ENCODE data around the gene ANP32E.
A peak's percentile ranks its signal among the peaks of the same experiment; 100 is the strongest.

DNA sequence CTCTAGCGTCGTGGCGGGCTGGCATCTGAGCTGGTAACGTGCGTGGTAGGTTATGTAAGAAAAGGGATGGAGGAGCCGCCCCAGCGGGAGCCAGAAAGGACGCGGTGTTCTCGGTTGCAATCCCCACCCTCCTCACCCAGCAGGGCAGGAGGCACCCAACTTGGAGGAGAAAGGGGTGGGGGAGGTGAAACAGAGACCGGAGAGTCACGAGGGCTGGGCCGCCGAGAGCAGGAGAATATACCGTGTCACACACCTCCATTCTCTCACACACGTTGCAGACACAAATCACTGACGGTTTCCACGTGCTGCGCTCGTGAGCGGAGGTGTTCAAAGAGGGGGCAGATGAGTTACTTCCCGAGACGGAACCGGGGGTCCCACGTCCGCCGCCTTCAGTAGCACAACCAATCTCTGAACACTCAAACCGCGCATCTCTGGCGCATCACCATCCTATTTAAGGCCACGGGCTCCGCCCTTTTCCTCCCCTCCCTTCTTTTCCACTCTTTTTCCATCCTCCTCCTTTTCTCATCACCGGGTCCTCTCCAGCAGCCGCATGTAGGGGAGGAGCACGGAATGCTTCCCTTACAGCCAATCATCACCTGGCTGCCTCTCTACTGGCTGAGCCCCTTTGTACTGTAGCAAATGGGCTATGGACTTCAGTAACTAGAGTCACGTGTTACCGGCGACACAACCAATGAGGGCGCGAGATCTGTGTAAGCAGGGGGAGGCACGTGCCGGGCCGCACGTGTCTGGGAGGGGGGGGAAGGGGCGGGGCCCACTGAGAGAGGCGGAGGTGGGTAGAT lies 46.0 kb upstream of the ANP32E start, which contains the start of gene CIART:
- TF ChIP-seq, protein P1, sequence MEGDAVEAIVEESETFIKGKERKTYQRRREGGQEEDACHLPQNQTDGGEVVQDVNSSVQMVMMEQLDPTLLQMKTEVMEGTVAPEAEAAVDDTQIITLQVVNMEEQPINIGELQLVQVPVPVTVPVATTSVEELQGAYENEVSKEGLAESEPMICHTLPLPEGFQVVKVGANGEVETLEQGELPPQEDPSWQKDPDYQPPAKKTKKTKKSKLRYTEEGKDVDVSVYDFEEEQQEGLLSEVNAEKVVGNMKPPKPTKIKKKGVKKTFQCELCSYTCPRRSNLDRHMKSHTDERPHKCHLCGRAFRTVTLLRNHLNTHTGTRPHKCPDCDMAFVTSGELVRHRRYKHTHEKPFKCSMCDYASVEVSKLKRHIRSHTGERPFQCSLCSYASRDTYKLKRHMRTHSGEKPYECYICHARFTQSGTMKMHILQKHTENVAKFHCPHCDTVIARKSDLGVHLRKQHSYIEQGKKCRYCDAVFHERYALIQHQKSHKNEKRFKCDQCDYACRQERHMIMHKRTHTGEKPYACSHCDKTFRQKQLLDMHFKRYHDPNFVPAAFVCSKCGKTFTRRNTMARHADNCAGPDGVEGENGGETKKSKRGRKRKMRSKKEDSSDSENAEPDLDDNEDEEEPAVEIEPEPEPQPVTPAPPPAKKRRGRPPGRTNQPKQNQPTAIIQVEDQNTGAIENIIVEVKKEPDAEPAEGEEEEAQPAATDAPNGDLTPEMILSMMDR (IDR thresholded peaks at IDR 0.05; ENCODE audit: control extremely low read depth in 1 of 3, insufficient read depth in 1 of 3, low read depth in 1 of 3, low read length in 3 of 3): no peak
- TF ChIP-seq JUN (IDR thresholded peaks at IDR 0.05; ENCODE audit: low read depth, low read length): no peak
- peak; percentile 74 for TF ChIP-seq TAF1 (IDR thresholded peaks at IDR 0.05; ENCODE audit: low read depth, low read length)
- TF ChIP-seq HDAC6 (IDR thresholded peaks at IDR 0.05; ENCODE audit: low read depth, low read length): no peak
- peak; percentile 86 for TF ChIP-seq POLR2AphosphoS5 (IDR thresholded peaks at IDR 0.05; ENCODE audit: low read depth, low read length)
- TF ChIP-seq, protein P2, sequence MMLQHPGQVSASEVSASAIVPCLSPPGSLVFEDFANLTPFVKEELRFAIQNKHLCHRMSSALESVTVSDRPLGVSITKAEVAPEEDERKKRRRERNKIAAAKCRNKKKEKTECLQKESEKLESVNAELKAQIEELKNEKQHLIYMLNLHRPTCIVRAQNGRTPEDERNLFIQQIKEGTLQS (IDR thresholded peaks at IDR 0.05; ENCODE audit: insufficient read depth, low read depth, low read length): 0 out of 2 replicates have a peak, but pooled peaks have one; percentile 37
- TF ChIP-seq YY1 (IDR thresholded peaks at IDR 0.05; ENCODE audit: low read depth, low read length): no peak
- no peak for TF ChIP-seq RAD21 (IDR thresholded peaks at IDR 0.05 in 1 of 2, conservative IDR thresholded peaks at IDR 0.05 in 1 of 2; ENCODE audit: low read depth in 2 of 2, low read length in 2 of 2)
- peak; percentile 77 to 85 for TF ChIP-seq POLR2A (IDR thresholded peaks at IDR 0.05; ENCODE audit: control extremely low read depth in 1 of 2, low read depth in 2 of 2, low read length in 2 of 2)
- no peak for TF ChIP-seq SIRT6 (IDR thresholded peaks at IDR 0.05; ENCODE audit: low read length)
- TF ChIP-seq SUZ12 (IDR thresholded peaks at IDR 0.05; ENCODE audit: low read length): no peak
- TF ChIP-seq SIN3A (conservative IDR thresholded peaks at IDR 0.05 in 1 of 2, IDR thresholded peaks at IDR 0.05 in 1 of 2; ENCODE audit: low read depth in 1 of 2, low read length in 2 of 2): 0 out of 4 replicates have a peak, but pooled peaks of 1 of the 2 experiments have one; percentile 11

Measured in H1 (cell line).